ENCODE measurements around the gene KRTAP22-2.

The KRTAP22-2 gene

DNA sequence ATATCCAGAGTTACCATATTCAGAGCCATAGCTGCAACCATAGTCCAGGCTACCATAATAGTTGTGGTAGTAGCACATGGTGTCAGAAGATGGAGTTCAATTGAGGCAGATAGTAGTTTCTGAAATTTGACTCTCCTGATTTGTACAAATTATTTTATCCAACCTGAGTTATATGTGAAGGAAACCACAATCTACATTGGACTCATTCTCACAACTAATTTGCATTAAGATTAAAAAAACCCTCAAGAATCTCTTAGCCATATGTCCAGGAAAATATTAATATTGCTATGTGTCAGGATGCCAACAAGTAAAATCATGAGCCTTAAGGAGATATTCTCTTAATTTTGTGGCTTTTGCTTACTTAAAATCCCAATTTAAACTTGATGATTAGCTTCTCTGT lies at the start of gene KRTAP22-2:
TSS of gene KRTAP22-2 (minus strand) at position 101 of the 400 bp plus-strand sequence.
- in situ Hi-C loops (cut with MboI; ENCODE audit: low sequenced_read_pairs) = no loop called here

DNA sequence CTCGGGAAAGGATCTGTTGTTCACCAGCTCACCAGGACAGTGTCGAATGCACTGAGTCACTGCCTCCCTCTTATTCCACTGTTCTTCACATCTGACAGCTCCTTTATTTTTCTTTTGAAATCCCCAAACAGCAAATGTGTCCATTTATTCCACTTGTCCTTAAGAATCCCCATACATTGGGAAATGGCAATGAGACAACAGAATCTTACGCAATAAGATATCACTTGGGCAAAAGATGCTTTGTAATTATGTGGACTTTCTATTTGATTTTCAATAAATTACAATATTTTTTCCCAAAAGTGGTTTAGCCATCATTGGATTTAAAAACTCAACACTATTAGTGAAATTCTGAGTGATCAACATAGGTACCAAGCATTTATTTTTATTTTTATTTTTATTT lies 48.5 kb upstream of the KRTAP22-2 start:
- in situ Hi-C loops (cut with MboI; ENCODE audit: low sequenced_read_pairs) = no loop called here

- in situ Hi-C loops (cut with MboI; ENCODE audit: low sequenced_read_pairs) = no loop called here
These were observed 44.7 kb upstream of the KRTAP22-2 start, which contains the start of gene KRTAP20-2 for GRCh38 chr21:30634906-30635305. KRTAP20-2 (plus strand) TSS chr21:30635206; CDS start chr21:30635264, 58 bp downstream.

- in situ Hi-C loops (cut with MboI; ENCODE audit: low sequenced_read_pairs) = no loop called here
These were observed 39.0 kb upstream of the KRTAP22-2 start for GRCh38 chr21:30629200-30629599.

DNA sequence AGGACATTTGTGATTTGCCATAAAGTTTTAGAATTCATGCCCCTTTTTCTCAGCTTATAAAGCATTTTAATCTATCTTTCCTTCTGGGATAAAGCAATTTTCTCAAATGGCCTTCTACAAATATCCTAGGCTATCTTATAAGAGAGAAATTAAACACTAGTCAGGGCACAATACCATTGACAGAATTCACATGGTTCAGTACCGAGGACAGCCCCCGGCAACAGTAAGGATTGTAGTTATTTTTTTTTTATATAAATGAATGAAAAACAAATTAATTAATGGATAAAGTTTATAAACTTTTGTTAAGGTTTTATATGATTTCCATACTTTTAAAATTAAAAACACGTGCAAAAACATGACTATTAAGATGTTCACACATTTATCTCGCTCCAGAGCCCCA lies 37.9 kb upstream of the KRTAP22-2 start:
- in situ Hi-C loops (cut with MboI; ENCODE audit: low sequenced_read_pairs) = no loop called here

- in situ Hi-C loops (cut with MboI; ENCODE audit: low sequenced_read_pairs) = no loop called here
These were observed 35.4 kb upstream of the KRTAP22-2 start for GRCh38 chr21:30625449-30626165.

GRCh38 chr21:30623362-30623761 lies 33.2 kb upstream of the KRTAP22-2 start:
- in situ Hi-C loops (cut with MboI; ENCODE audit: low sequenced_read_pairs) = no loop called here

DNA sequence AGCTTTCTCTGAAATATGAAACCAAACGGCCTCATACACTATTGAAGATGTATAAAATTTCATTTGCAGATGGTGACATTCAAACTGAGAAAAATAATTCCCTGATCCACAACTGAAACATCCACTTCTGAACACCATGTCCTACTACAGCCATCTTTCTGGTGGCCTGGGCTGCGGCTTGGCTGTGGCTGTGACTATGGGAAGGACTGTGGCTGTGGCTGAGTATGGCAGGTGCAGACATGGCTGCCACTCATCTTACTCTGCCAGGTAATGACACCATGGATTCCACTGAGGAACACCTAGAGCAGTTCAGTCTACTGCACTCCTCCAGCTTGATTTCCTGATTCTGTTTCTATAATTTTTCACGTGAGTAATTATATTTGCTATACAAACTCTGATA lies 30.3 kb upstream of the KRTAP22-2 start, which contains the start of gene KRTAP20-4:
TSS of gene KRTAP20-4 (plus strand) at position 106 of the 400 bp plus-strand sequence.
- in situ Hi-C loops (cut with MboI; ENCODE audit: low sequenced_read_pairs) = no loop called here

- in situ Hi-C loops (cut with MboI; ENCODE audit: low sequenced_read_pairs) = no loop called here
These were observed 29.9 kb upstream of the KRTAP22-2 start for GRCh38 chr21:30620080-30620479.

- in situ Hi-C loops (cut with MboI; ENCODE audit: low sequenced_read_pairs) = no loop called here
These were observed 25.9 kb upstream of the KRTAP22-2 start, which contains the start of gene KRTAP20-1 for GRCh38 chr21:30616125-30616524. KRTAP20-1 (plus strand) TSS chr21:30616425; CDS start chr21:30616455, 30 bp downstream.

DNA sequence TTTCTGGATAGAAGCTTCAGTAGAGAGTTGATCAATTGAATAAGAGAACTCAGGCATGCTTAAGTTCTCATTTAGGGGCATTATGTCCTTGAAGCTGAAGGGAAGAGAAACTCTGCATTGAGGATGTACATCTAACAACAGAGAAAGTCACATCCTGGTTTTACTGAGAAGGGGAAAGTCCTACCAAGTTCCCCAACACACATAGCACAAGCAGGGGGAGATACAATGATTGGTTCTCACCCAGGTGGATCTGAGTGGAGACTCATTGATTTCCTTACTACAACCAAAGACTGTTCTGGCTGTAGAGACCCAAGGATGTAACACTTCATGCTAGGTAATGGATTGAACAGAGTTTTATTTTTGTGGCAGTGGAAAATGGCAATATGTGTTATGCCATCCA lies 25.0 kb upstream of the KRTAP22-2 start:
- in situ Hi-C loops (cut with MboI; ENCODE audit: low sequenced_read_pairs) = no loop called here

DNA sequence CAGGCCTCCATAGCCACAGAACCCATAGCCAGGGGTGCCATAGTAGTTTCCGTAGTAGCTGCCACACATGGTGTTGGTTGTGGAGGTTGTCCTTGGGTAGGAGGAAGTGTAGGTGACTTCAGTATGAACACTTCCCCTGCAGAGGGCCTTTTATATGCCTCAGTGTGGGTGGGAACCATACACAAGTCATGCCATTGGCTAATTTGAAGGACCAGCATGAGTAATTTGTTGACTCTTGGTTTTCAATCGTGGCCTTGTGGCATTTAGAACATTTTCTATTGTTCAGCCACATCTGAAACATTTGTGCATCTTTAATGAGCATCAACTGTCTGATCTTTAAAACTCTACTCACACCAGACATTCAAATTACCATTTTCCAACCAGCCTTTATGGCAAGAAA lies 23.6 kb upstream of the KRTAP22-2 start, which contains the start of gene KRTAP6-1:
TSS of gene KRTAP6-1 (minus strand) at position 95 of the 400 bp plus-strand sequence. CDS start at position 69, 26 bp downstream.
- in situ Hi-C loops (cut with MboI; ENCODE audit: low sequenced_read_pairs) = no loop called here

- in situ Hi-C loops (cut with MboI; ENCODE audit: low sequenced_read_pairs) = no loop called here
These were observed 21.9 kb upstream of the KRTAP22-2 start for GRCh38 chr21:30612132-30612531.

GRCh38 chr21:30605968-30606367 lies 15.8 kb upstream of the KRTAP22-2 start:
- in situ Hi-C loops (cut with MboI; ENCODE audit: low sequenced_read_pairs) = no loop called here

GRCh38 chr21:30600787-30601186 lies 10.6 kb upstream of the KRTAP22-2 start, which contains the start of gene KRTAP22-1:
KRTAP22-1 (plus strand) TSS chr21:30601087.
- in situ Hi-C loops (cut with MboI; ENCODE audit: low sequenced_read_pairs) = no loop called here

- in situ Hi-C loops (cut with MboI; ENCODE audit: low sequenced_read_pairs) = no loop called here
These were observed 8.6 kb upstream of the KRTAP22-2 start, which contains the start of gene KRTAP6-2 for GRCh38 chr21:30598802-30599201. KRTAP6-2 (minus strand) TSS chr21:30598902; CDS start chr21:30598874, 28 bp downstream.

- in situ Hi-C loops (cut with MboI; ENCODE audit: low sequenced_read_pairs) = no loop called here
These were observed 1.9 kb upstream of the KRTAP22-2 start, which contains the start of gene KRTAP6-3 for GRCh38 chr21:30592140-30592539. KRTAP6-3 (plus strand) TSS chr21:30592440; CDS start chr21:30592446, 6 bp downstream.

GRCh38 chr21:30582870-30583269 lies 7.3 kb downstream of the KRTAP22-2 start:
- in situ Hi-C loops (cut with MboI; ENCODE audit: low sequenced_read_pairs) = no loop called here

GRCh38 chr21:30580132-30580531 lies 10.1 kb downstream of the KRTAP22-2 start:
- in situ Hi-C loops (cut with MboI; ENCODE audit: low sequenced_read_pairs) = no loop called here

GRCh38 chr21:30579346-30579745 lies 10.9 kb downstream of the KRTAP22-2 start:
- in situ Hi-C loops (cut with MboI; ENCODE audit: low sequenced_read_pairs) = no loop called here

DNA sequence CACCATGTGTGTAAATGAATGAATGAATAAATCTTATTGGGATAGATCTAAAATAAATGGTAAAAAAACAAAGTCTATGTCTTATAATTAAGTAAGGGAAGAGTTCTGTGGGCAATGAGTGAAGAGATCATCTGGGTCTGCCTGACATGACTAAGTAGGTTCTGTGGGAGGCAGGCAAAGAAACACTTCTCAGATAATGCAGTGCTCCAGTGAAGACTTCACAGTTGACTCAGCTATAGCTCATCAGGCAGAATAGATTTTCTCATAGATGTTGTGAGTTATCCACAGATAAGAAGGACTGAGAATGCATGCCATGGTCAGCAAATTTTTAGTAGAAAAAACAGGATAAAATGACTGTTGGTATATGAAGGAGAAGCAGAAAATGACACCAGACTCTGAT lies 12.4 kb downstream of the KRTAP22-2 start:
- in situ Hi-C loops (cut with MboI; ENCODE audit: low sequenced_read_pairs) = no loop called here

DNA sequence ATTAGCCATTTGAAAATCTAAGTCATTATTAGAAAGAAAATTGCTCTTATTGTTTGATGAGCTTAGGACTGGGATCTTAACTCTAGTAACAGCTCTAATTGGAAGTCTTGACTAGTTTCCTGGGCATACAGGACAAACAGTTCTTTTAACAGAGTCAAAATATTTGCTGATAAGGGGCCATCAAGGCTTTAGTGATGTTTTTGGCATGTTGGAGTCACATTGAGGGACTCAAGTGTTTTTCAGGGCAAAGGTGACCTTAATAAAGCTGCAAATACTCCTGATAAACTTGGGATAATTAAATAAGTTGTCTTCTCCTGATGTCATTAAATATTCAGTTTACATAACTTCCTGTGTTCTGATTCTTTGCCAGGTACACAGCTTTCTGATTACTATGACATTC lies 22.6 kb downstream of the KRTAP22-2 start:
- in situ Hi-C loops (cut with MboI; ENCODE audit: low sequenced_read_pairs) = no loop called here

All from hTERT RPE-1 (cell line).